Stimulated activated naive B cell treated with anti-CD40 and anti-IgM and Interleukin-4, amounts not matched to agents 10 μg/mL and 1 μg/mL and 100 μg/mL, for 72 hours (primary cell): Measurements from ENCODE around the gene PGD.
"Not testable (repeated sequence)": the region's sequence is repeated elsewhere in the genome, so short reads cannot be mapped to it uniquely, and the experiment has no call there.

Experiments used
- ATAC-seq, 2 donors: fragments of 150-1000 bp; cut with Tn5 transposase; replicated peaks; 2 replicates each; pipeline ENCODE4 v1.10.0; 2021; ENCODE audit warnings: moderate library complexity in 1 of 2
- DNase-seq: peaks from one replicate; pipeline ENCODE4 v3.0.0; 2021
- H3K27ac Mint-ChIP-seq: one replicate; pipeline ENCODE4 v1.8.0; 2022; ENCODE audit warnings: mild to moderate bottlenecking, mixed read lengths
- H3K27me3 Mint-ChIP-seq, 2 donors: one replicate each; pipeline ENCODE4 v1.8.0; 2022; ENCODE audit warnings: mixed read lengths in 2 of 2
- H3K36me3 Mint-ChIP-seq, 2 donors: one replicate each; pipeline ENCODE4 v1.8.0; 2022; ENCODE audit warnings: mixed read lengths in 2 of 2, mild to moderate bottlenecking in 1 of 2
- H3K4me1 Mint-ChIP-seq, 2 donors: one replicate each; pipeline ENCODE4 v1.8.0; 2022; ENCODE audit warnings: mixed read lengths in 2 of 2, mild to moderate bottlenecking in 1 of 2
- H3K4me3 Mint-ChIP-seq, 2 donors: one replicate each; pipeline ENCODE4 v1.8.0; 2022; ENCODE audit warnings: mild to moderate bottlenecking in 2 of 2, mixed read lengths in 2 of 2, moderate library complexity in 1 of 2
- H3K9me3 Mint-ChIP-seq, 2 donors: one replicate each; pipeline ENCODE4 v1.8.0; 2022; ENCODE audit warnings: mixed read lengths in 2 of 2, mild to moderate bottlenecking in 1 of 2

PGD gene

DNA sequence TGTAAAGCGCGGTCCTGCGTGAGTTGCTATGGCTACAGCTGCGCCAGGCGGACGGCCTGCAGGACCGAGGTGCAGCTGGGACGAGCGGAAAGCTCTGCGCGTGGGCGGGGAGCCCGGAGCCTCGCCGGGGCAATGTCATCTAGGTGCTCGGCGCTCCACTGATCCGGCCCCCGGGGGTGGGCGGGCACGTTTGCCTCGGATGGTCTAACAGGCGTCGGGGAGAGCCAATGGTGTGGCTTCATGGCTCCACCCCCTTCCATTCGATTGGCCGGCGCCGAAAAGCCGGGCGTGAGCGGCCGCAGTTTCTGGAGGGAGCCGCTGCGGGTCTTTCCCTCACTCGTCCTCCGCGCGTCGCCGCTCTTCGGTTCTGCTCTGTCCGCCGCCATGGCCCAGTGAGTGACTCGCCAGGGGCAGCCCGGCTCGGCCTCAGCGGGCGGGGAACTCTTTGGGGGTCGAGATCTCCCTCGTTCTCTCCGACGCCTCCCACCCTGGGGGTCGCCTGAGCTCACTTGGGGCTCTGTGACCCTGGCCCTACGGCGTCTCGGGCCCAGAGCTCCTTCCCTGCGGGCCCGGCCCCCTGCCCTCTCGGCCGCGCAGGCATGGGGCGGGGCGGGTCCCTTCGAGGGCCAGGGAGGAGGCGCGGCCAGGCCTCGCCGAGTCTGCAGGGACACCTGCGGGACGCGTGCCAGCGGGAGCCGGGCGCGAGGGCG lies at the start of gene PGD:
PGD (plus strand) TSS at position 331 of the 710 bp plus-strand sequence; CDS start at position 385, 54 bp downstream.
- peaks cover 7 to 30% of the 10 kb centered on the region in 2 donors for H3K4me1 Mint-ChIP-seq
- ATAC-seq: peak; percentile 96
- H3K4me3 Mint-ChIP-seq: peak within 1 kb of the TSS; percentile 88 to 94
- peaks cover 0 to 3% of the 10 kb centered on the region in 2 donors for H3K9me3 Mint-ChIP-seq
- peak; percentile 99 for DNase-seq
- peak within 1 kb of the TSS; percentile 93 for H3K27ac Mint-ChIP-seq
- peaks cover 15 to 33% of the 10 kb centered on the region in 2 donors for H3K36me3 Mint-ChIP-seq
- no peaks in the 10 kb centered on the region for H3K27me3 Mint-ChIP-seq

DNA sequence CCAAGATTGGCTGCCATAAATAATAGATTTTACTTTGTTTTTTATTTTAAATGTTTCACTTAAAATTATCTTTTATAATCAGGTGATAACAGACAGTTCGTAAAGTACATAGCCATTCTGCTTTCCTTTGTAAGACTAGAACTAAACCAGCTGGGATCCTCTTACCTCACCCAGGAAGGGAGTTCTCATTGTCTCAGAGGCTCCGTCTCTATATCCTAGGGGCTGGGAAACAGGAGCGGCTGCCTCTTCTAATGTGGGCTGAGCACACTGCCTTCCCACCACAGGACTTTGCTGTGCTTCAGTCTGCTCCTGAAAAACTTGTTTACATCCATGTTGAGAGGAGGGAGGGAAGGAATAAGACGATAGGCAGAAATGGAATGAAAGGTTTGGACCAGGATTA lies 45.6 kb upstream of the PGD start:
- Mint-ChIP-seq H3K4me1 (no peaks in the 10 kb centered on the region), H3K36me3 (peaks cover 14 to 17% of the 10 kb centered on the region in 2 donors), H3K4me3 (no peak overlapping the region), H3K9me3 (no peaks in the 10 kb centered on the region), H3K27me3 (no peaks in the 10 kb centered on the region), H3K27ac (peak overlapping the region; percentile 74)
- no peak for DNase-seq
- no peak for ATAC-seq

DNA sequence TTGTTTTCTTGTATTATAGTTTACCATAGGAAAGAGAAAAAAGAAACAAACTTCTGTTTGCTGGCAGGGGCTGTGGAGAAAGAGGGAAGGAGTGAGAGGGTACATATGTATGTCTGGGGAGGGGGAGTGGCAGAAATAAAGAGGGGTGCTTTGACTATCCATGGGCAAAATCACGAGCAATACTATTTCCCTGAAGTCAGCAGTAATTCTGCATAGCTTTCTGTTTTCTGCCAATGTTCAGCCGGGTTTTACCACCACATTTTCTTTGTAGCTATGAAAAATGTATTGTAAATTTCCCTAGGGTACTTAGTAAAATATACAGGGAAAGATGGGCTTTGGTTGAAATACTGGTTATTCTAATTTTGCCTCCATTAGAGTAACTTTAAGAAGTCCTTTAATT lies 45.2 kb upstream of the PGD start:
- Mint-ChIP-seq H3K27ac (no peak overlapping the region), H3K36me3 (peaks cover 10 to 14% of the 10 kb centered on the region in 2 donors), H3K4me3 (no peak overlapping the region), H3K9me3 (no peaks in the 10 kb centered on the region), H3K27me3 (no peaks in the 10 kb centered on the region), H3K4me1 (no peaks in the 10 kb centered on the region)
- no peak for ATAC-seq
- DNase-seq: no peak

DNA sequence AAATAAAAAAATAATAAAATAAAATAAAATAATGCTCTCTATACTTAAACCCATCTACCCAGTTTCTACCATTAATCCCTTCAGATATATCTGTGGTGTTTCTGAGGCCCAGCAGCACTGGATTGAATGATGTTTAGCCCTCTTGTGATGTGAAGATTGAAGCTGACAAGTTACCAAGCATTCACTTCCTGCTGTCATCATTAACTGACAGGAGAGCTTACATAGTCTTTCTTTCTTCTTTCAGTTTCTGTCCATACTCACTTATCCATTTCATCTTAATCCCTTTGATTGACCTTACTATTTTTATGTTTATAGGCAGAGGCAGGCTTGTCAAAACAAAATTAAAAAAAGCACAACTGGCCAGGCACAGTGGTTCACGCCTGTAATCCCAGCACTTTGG lies 38.8 kb upstream of the PGD start:
- Mint-ChIP-seq H3K27me3 (no peaks in the 10 kb centered on the region), H3K36me3 (peaks cover 12% of the 10 kb centered on the region in 2 donors), H3K4me3 (no peak overlapping the region), H3K4me1 (no peaks in the 10 kb centered on the region), H3K9me3 (no peaks in the 10 kb centered on the region), H3K27ac (no peak overlapping the region)
- DNase-seq (no peak), ATAC-seq (no peak)

DNA sequence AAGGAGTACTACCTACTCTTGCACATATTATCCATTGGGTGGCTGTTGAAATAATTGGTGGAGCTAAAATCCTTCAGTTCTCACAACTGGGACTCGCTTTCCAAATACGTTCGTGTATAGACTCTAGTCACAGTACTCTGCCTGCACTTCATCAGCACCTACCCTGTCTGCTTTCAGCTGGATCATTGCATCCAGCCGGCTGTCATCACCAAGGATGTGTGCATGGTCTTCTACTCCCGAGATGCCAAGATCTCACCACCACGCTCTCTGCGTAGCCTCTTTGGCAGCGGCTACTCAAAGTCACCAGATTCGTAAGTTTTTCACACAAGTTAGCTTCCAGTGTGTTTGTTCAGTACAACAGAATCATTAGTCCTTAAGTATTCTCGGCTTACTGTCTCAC lies 37.3 kb upstream of the PGD start:
- Mint-ChIP-seq H3K4me3 (no peak overlapping the region), H3K9me3 (no peaks in the 10 kb centered on the region), H3K27me3 (no peaks in the 10 kb centered on the region), H3K4me1 (no peaks in the 10 kb centered on the region), H3K27ac (no peak overlapping the region), H3K36me3 (peaks cover 17 to 18% of the 10 kb centered on the region in 2 donors)
- ATAC-seq: no peak
- no peak for DNase-seq

- H3K4me3 Mint-ChIP-seq: no peak overlapping the region
- ATAC-seq (no peak), DNase-seq (no peak)
- H3K4me1 Mint-ChIP-seq: no peaks in the 10 kb centered on the region
- no peaks in the 10 kb centered on the region for H3K9me3 Mint-ChIP-seq
- H3K36me3 Mint-ChIP-seq: peaks cover 16 to 21% of the 10 kb centered on the region in 2 donors
- H3K27ac Mint-ChIP-seq: no peak overlapping the region
- H3K27me3 Mint-ChIP-seq: no peaks in the 10 kb centered on the region
Observed at GRCh38 chr1:10368194-10368593, 30.7 kb upstream of the PGD start.

DNA sequence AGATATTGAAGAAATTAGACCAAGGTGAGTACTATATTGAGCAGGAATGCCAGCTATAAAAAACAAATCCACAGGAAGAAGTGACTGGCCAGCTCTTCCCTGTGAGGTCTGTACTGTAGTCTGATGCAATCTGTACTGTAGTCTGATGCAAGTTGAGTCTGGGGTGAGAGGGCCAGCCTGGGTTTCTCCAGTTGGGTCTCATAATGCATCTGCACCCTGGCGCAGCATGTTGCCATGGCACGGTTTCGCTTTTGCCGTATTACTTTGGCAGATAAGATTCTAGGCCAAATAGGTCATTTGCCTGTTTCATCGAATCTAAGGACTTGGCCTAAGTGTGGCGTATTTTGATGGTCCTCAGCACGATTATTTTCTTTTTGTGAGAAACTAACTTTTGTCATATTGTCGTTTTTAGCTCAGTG lies 24.4 kb upstream of the PGD start:
- H3K36me3 Mint-ChIP-seq: peaks cover 23 to 32% of the 10 kb centered on the region in 2 donors
- ATAC-seq (no peak), DNase-seq (no peak)
- H3K4me1 Mint-ChIP-seq: peaks cover 4 to 15% of the 10 kb centered on the region in 2 donors
- H3K27me3 Mint-ChIP-seq: no peaks in the 10 kb centered on the region
- H3K4me3 Mint-ChIP-seq: no peak overlapping the region
- no peaks in the 10 kb centered on the region for H3K9me3 Mint-ChIP-seq
- H3K27ac Mint-ChIP-seq: no peak overlapping the region

- peak; percentile 71 to 81 for ATAC-seq
- H3K4me3 Mint-ChIP-seq, H3K27ac Mint-ChIP-seq, H3K27me3 Mint-ChIP-seq, H3K9me3 Mint-ChIP-seq: not testable (repeated sequence)
- DNase-seq: peak; percentile 43
- H3K4me1 Mint-ChIP-seq: peaks cover 4 to 15% of the 10 kb centered on the region in 2 donors
- peaks cover 20 to 26% of the 10 kb centered on the region in 2 donors for H3K36me3 Mint-ChIP-seq
Observed at GRCh38 chr1:10377365-10378029, 21.4 kb upstream of the PGD start.

GRCh38 chr1:10378081-10378841 lies 20.6 kb upstream of the PGD start:
- Mint-ChIP-seq H3K9me3 (no peaks in the 10 kb centered on the region), H3K4me3 (no peak overlapping the region), H3K36me3 (peaks cover 21 to 32% of the 10 kb centered on the region in 2 donors), H3K4me1 (peaks cover 4 to 15% of the 10 kb centered on the region in 2 donors), H3K27ac (no peak overlapping the region), H3K27me3 (no peaks in the 10 kb centered on the region)
- DNase-seq (no peak), ATAC-seq (no peak)

DNA sequence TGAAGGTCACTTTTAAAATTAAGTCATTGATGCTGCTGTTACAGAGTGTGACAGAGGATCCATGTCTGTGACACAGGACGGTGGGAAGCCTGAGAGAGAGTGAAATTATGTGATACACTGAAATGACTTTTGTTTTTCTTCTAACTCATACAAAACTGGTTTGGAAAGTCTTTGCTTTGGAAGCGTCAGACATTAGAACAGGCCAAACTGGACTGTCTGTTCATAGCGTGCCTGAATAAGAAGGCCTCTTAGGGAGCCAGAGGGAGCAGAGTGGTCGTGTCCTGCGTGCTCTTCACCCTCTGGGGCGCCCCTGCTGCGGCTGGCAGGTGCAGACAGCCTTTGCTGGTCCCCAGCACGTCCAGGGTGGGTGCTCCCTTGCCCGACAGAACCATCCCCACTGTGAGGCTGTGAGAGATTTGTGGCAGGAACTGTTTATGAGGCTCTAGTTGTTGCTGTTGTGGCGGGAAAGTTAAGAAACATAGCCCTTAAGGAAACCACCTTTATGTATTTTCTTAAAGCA lies 19.7 kb upstream of the PGD start:
- ATAC-seq: no peak
- H3K27ac Mint-ChIP-seq: no peak overlapping the region
- no peaks in the 10 kb centered on the region for H3K27me3 Mint-ChIP-seq
- H3K4me3 Mint-ChIP-seq: no peak overlapping the region
- H3K36me3 Mint-ChIP-seq: peaks cover 23 to 36% of the 10 kb centered on the region in 2 donors
- no peaks in the 10 kb centered on the region for H3K9me3 Mint-ChIP-seq
- peaks cover 4 to 15% of the 10 kb centered on the region in 2 donors for H3K4me1 Mint-ChIP-seq
- no peak for DNase-seq

GRCh38 chr1:10379676-10380075 lies 19.2 kb upstream of the PGD start:
- Mint-ChIP-seq H3K36me3 (peaks cover 23 to 40% of the 10 kb centered on the region in 2 donors), H3K9me3 (no peaks in the 10 kb centered on the region), H3K4me1 (peaks cover 4 to 15% of the 10 kb centered on the region in 2 donors), H3K27ac (no peak overlapping the region), H3K27me3 (no peaks in the 10 kb centered on the region), H3K4me3 (no peak overlapping the region)
- DNase-seq (no peak), ATAC-seq (no peak)

GRCh38 chr1:10380594-10381275 lies 18.1 kb upstream of the PGD start:
- no peaks in the 10 kb centered on the region for H3K9me3 Mint-ChIP-seq
- no peak overlapping the region for H3K4me3 Mint-ChIP-seq
- no peaks in the 10 kb centered on the region for H3K27me3 Mint-ChIP-seq
- no peak overlapping the region for H3K27ac Mint-ChIP-seq
- ATAC-seq (no peak), DNase-seq (no peak)
- H3K4me1 Mint-ChIP-seq: peaks cover 4 to 15% of the 10 kb centered on the region in 2 donors
- H3K36me3 Mint-ChIP-seq: peaks cover 18 to 33% of the 10 kb centered on the region in 2 donors

GRCh38 chr1:10383630-10384029 lies 15.2 kb upstream of the PGD start:
- Mint-ChIP-seq H3K27ac (no peak overlapping the region), H3K4me1 (peaks cover 4 to 13% of the 10 kb centered on the region in 2 donors), H3K36me3 (peaks cover 6 to 14% of the 10 kb centered on the region in 2 donors)

DNA sequence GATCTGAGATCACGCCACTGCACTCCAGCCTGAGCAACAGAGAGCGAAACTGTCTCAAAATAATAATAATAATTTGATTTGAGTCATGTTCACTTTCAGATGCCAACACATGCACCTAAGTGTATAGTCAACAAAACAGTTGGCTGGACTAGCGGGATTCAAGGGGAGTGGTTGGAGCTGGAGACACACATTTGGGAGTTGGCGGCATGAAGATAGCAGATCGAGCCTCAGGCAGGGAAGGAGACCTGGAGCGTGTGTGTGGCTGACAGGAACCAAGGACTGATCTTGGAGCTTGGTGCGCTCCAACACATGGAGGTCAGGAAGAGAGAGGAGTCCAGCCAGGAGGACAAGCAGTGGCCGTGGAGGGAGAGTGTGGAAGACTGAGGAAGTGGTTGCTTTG lies 14.6 kb upstream of the PGD start:
- H3K27ac Mint-ChIP-seq: no peak overlapping the region
- H3K4me3 Mint-ChIP-seq: no peak overlapping the region
- no peak for ATAC-seq
- DNase-seq: no peak
- H3K36me3 Mint-ChIP-seq: peaks cover 6 to 14% of the 10 kb centered on the region in 2 donors
- H3K9me3 Mint-ChIP-seq: no peaks in the 10 kb centered on the region
- no peaks in the 10 kb centered on the region for H3K27me3 Mint-ChIP-seq
- H3K4me1 Mint-ChIP-seq: peaks cover 4 to 14% of the 10 kb centered on the region in 2 donors

More at GRCh38 chr1:10383630-10384029, 15.2 kb upstream of the PGD start:
- no peak overlapping the region for H3K4me3 Mint-ChIP-seq
- no peaks in the 10 kb centered on the region for H3K9me3 Mint-ChIP-seq
- no peaks in the 10 kb centered on the region for H3K27me3 Mint-ChIP-seq
- no peak for DNase-seq
- ATAC-seq: no peak
